ENCODE data around the gene CADM1.

CADM1 gene

DNA sequence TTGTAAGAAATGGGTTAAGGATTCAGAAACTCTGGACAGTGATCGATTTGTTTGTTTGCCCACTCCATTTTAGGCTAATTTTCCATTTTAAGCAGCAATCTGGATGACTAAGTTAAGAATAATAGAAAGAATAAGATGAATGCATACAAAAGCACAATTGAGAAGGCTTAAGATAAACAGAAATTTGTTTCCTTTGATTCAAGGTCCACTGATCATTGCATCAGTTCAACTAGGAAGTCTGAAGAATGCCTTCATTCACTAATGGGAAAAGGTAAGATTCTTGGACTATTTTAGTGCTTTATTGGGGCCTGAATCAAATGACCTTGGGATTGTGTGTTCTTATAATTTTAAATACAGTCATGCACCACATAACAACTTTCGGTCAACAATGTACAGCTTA lies 140.8 kb downstream of the CADM1 start:
- in situ Hi-C loops (cut with HindIII; ENCODE audit: low pct_unique_long_range_greater_than_20kb, low sequenced_read_pairs), result no loop called here
- TF ChIP-seq JUND (IDR thresholded peaks at IDR 0.05; ENCODE audit: low read depth), result no peak
- no peak for DNase-seq (ENCODE audit: low read depth in 1 of 2, low spot score in 1 of 2)

GRCh38 chr11:115362997-115363396 lies 141.2 kb downstream of the CADM1 start:
- in situ Hi-C loops (cut with HindIII; ENCODE audit: low pct_unique_long_range_greater_than_20kb, low sequenced_read_pairs), result no loop called here

GRCh38 chr11:115361025-115361424 lies 143.2 kb downstream of the CADM1 start:
- DNase-seq (ENCODE audit: low read depth in 1 of 2, low spot score in 1 of 2), result no peak
- in situ Hi-C loops (cut with HindIII; ENCODE audit: low pct_unique_long_range_greater_than_20kb, low sequenced_read_pairs), result no loop called here
- no peak for TF ChIP-seq JUND (IDR thresholded peaks at IDR 0.05; ENCODE audit: low read depth)

More at GRCh38 chr11:115362997-115363396, 141.2 kb downstream of the CADM1 start:
- no peak for TF ChIP-seq JUND (IDR thresholded peaks at IDR 0.05; ENCODE audit: low read depth)
- no peak for DNase-seq (ENCODE audit: low read depth in 1 of 2, low spot score in 1 of 2)

DNA sequence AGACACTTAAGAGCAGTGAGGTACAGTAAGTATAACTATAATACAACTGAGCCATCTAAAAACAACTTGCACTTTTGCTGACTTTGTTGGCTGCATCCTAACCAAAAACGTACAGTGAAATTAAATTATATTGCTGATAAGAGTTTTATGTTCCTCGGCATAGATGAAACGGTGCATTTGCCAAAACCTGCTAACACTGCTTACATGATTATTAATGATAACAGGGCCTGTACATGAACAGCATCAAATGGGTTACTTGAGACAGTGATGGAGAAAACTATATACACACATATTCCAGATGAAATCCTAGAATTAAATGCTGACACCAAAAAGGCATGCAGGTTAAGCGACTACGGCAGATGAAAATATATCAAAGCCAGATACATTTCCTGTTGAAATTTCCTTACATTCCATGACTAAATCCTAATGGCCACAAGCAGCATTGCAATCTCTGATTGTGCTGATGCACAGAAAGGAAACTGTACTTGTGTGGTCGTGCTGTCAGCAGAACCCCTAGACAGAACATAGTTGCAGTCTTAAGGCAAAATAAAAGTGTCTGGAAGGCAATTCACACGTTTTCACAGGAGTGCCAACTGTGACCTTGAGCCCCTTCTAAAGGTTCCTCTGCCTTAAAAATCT lies 143.9 kb downstream of the CADM1 start:
- no peak for TF ChIP-seq JUND (IDR thresholded peaks at IDR 0.05; ENCODE audit: low read depth)
- in situ Hi-C loops (cut with HindIII; ENCODE audit: low pct_unique_long_range_greater_than_20kb, low sequenced_read_pairs), result no loop called here
- no peak for DNase-seq (ENCODE audit: low read depth in 1 of 2, low spot score in 1 of 2)

GRCh38 chr11:115357066-115357465 lies 147.1 kb downstream of the CADM1 start:
- no peak for TF ChIP-seq JUND (IDR thresholded peaks at IDR 0.05; ENCODE audit: low read depth)
- in situ Hi-C loops (cut with HindIII; ENCODE audit: low pct_unique_long_range_greater_than_20kb, low sequenced_read_pairs), result no loop called here
- DNase-seq (ENCODE audit: low read depth in 1 of 2, low spot score in 1 of 2), result peak in 1 of 2 experiments; percentile 24

DNA sequence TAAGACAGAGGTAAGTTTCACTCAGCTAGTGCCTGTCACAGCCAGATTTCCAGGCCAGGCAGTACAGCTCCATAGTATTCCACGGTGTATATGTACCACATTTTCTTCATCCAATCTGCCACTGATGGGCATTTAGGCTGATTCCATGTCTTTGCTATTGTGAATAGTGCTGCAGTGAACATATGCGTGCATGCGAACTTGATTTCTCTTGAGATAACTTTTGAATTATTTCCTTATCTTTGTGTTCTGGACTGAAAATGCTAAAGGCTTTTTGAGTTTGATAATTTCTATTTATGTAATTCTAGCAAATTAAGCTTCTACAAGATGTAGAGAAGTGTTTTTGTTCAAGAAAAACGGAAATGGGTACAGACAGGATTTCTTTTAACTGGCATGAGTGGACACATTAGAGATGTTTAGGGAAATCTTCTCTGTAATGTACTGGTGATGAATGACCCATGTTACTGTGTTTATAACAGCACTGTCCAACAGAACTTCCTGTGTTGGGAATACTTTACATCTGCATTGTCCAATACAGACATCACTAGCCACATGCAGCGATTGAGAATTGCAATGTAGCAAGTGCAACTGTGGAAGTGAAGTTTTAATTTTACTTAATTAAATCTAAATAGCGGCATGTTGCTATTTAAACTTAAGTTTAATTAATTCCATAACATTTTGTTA lies 151.3 kb downstream of the CADM1 start:
- TF ChIP-seq JUND (IDR thresholded peaks at IDR 0.05; ENCODE audit: low read depth), result no peak
- no peak for DNase-seq (ENCODE audit: low read depth in 1 of 2, low spot score in 1 of 2)
- in situ Hi-C loops (cut with HindIII; ENCODE audit: low pct_unique_long_range_greater_than_20kb, low sequenced_read_pairs), result no loop called here

GRCh38 chr11:115349335-115350017 lies 154.7 kb downstream of the CADM1 start:
- DNase-seq (ENCODE audit: low read depth in 1 of 2, low spot score in 1 of 2), result no peak
- no peak for TF ChIP-seq JUND (IDR thresholded peaks at IDR 0.05; ENCODE audit: low read depth)
- in situ Hi-C loops (cut with HindIII; ENCODE audit: low pct_unique_long_range_greater_than_20kb, low sequenced_read_pairs), result no loop called here

DNA sequence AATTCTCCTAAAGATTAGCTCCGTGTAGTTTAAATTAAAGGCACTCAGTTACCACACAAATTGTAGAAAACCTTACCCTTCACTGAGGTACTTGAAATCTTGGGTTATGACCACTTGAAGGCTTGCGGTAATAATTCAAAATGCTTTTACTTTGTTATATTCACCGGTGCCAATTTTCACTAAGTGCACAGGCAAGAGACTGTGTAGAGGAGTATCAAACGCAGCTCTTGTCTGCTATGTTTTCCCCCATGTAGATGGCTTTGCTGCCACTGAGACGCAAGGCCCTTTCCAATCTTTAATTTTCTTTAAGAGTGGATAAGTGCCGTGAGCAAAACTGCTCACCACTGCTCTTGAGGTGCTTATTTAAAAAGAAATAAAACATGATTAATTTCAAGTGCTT lies 155.8 kb downstream of the CADM1 start:
- DNase-seq (ENCODE audit: low read depth in 1 of 2, low spot score in 1 of 2), result no peak
- in situ Hi-C loops (cut with HindIII; ENCODE audit: low pct_unique_long_range_greater_than_20kb, low sequenced_read_pairs), result no loop called here
- no peak for TF ChIP-seq JUND (IDR thresholded peaks at IDR 0.05; ENCODE audit: low read depth)

- no peak for TF ChIP-seq JUND (IDR thresholded peaks at IDR 0.05; ENCODE audit: low read depth)
- no peak for DNase-seq (ENCODE audit: low read depth in 1 of 2, low spot score in 1 of 2)
- in situ Hi-C loops (cut with HindIII; ENCODE audit: low pct_unique_long_range_greater_than_20kb, low sequenced_read_pairs), result no loop called here
Observed at GRCh38 chr11:115347106-115347505, 157.1 kb downstream of the CADM1 start.

DNA sequence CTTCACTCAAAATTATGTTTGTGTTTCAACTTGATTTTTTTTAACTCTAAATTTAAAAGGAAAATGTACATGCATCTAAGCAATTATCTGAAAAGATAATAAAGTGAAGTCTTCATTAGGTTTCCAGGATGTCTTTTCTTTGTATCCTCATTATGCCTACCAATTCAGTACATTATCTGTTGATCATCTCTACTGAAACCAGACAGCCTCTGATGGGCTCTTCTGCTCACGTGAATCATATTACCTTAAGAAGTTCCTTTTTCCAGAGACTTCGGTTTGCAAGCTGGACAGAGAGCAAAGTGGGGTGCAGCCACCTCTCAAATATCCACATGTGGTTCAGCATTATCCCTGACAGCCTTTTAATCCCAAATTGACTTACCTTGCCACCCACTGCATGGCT lies 158.4 kb downstream of the CADM1 start:
- no peak for DNase-seq (ENCODE audit: low read depth in 1 of 2, low spot score in 1 of 2)
- in situ Hi-C loops (cut with HindIII; ENCODE audit: low pct_unique_long_range_greater_than_20kb, low sequenced_read_pairs), result no loop called here
- TF ChIP-seq JUND (IDR thresholded peaks at IDR 0.05; ENCODE audit: low read depth), result no peak

GRCh38 chr11:115345361-115345760 lies 158.9 kb downstream of the CADM1 start:
- DNase-seq (ENCODE audit: low read depth in 1 of 2, low spot score in 1 of 2), result no peak
- TF ChIP-seq JUND (IDR thresholded peaks at IDR 0.05; ENCODE audit: low read depth), result no peak
- in situ Hi-C loops (cut with HindIII; ENCODE audit: low pct_unique_long_range_greater_than_20kb, low sequenced_read_pairs), result no loop called here

DNA sequence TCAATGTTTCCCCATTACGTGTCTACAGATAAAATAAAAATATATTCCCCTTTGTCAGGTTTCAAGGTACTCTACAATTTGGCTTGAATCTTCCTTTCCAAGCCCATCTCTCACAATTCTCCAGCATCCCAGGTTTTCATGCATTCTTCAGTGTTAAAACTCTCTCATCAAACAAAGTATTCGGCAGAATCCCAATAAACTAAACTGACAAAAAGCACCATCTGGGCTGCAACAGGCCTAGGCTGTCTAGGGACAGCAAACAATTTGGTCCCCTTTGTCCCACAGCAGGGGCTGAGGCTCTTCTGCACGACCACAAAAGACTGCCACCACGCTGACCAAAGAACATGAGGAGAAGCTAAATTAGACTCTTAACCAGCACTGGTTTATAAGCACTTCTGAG lies 159.4 kb downstream of the CADM1 start:
- in situ Hi-C loops (cut with HindIII; ENCODE audit: low pct_unique_long_range_greater_than_20kb, low sequenced_read_pairs), result no loop called here
- TF ChIP-seq JUND (IDR thresholded peaks at IDR 0.05; ENCODE audit: low read depth), result no peak
- no peak for DNase-seq (ENCODE audit: low read depth in 1 of 2, low spot score in 1 of 2)

DNA sequence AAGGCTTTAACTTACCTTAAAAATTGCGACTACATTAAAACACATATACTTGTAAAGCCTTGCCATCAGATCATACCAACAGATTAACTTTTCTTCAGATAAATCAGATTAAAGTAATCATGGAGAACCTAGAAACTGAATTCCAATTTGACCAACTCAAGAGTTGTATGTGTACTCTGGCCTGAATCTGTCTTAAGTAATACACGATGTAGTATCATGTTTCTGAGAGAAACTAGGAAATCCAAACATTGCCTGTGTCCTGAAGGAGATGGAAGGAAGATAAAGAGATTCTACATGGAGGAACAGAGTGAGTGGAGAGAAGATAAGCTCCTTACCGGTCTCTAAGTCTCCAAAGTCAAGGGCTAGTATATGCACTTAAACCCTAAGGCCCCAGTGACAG lies 162.1 kb downstream of the CADM1 start:
- in situ Hi-C loops (cut with HindIII; ENCODE audit: low pct_unique_long_range_greater_than_20kb, low sequenced_read_pairs), result no loop called here
- DNase-seq (ENCODE audit: low read depth in 1 of 2, low spot score in 1 of 2), result peak in 1 of 2 experiments; percentile 29
- no peak for TF ChIP-seq JUND (IDR thresholded peaks at IDR 0.05; ENCODE audit: low read depth)
